ENCODE measurements around the gene HRK. TPM values are rescaled to one million over a fixed set of nuclear protein-coding genes. Genes with fewer than 3 reads are reported as not detected.

Gene HRK
- total and polyA plus RNA-seq, 9 donors, result under 0.01 to 0.30 (median 0.15) TPM; not detected in 3

- H3K9me3 ChIP-seq, result no peaks in the 10 kb centered on the region
- H3K27ac ChIP-seq, result no peak overlapping the region
- WGBS, 3 donors, result 2 to 3% (median 2%) methylated on average over 29 of the region's 29 CpGs
- peaks cover 1% of the 10 kb centered on the region for H3K4me1 ChIP-seq (ENCODE audit: insufficient read depth)
- no peak for DNase-seq
- intact Hi-C loops (cut with DNase I), result no loop called here
- no peaks in the 10 kb centered on the region for H3K27me3 ChIP-seq
- no peak overlapping the region for H3K4me3 ChIP-seq
- no peaks in the 10 kb centered on the region for H3K36me3 ChIP-seq
- no peak for TF ChIP-seq POLR2A (IDR thresholded peaks at IDR 0.05)
- TF ChIP-seq, protein P1, sequence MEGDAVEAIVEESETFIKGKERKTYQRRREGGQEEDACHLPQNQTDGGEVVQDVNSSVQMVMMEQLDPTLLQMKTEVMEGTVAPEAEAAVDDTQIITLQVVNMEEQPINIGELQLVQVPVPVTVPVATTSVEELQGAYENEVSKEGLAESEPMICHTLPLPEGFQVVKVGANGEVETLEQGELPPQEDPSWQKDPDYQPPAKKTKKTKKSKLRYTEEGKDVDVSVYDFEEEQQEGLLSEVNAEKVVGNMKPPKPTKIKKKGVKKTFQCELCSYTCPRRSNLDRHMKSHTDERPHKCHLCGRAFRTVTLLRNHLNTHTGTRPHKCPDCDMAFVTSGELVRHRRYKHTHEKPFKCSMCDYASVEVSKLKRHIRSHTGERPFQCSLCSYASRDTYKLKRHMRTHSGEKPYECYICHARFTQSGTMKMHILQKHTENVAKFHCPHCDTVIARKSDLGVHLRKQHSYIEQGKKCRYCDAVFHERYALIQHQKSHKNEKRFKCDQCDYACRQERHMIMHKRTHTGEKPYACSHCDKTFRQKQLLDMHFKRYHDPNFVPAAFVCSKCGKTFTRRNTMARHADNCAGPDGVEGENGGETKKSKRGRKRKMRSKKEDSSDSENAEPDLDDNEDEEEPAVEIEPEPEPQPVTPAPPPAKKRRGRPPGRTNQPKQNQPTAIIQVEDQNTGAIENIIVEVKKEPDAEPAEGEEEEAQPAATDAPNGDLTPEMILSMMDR (IDR thresholded peaks at IDR 0.05), result no peak
- no peak for TF ChIP-seq EP300 (IDR thresholded peaks at IDR 0.05)
Observed at GRCh38 chr12:116881877-116882507, 751 bp upstream of the HRK start.

GRCh38 chr12:116880817-116881324 is 370 bp downstream of the HRK start:
- peak overlapping the region; percentile 8 for H3K4me3 ChIP-seq
- peak in 2 of 5 donors; percentile 27 to 45 for DNase-seq
- intact Hi-C loops (cut with DNase I), result no loop called here

DNA sequence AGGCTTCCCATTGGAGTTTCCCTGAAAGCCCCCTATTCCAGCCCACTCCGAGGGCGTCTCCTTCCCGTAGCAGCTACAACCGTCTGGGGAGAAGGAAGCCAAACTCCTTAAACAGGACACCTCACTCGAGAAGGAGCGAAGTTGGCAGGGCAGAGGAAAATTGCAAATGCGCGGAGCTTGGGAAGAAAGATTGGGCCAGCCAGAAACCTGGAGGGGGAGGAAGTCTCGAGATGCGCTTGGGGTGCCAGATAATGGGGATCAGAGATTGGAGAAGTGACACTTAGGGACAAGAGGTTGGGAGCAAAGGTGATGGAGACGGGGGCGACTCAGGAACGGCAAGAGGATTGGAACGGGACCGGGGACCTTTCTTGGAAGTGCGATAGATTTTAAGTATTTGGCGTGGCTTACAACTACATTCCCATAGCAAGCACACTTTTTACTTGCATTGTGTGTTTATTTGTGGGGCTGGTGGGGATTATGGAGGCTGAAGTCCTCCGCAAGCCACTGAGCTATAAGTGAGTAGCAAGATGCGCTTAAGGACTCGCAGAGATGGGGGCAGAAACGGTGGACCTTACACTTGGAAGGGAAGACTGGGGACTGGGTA is 926 bp downstream of the HRK start:
- WGBS, 3 donors, result 2 to 3% (median 2%) methylated on average over 21 of the region's 21 CpGs
- no peak overlapping the region for H3K4me3 ChIP-seq
- no peaks in the 10 kb centered on the region for H3K27me3 ChIP-seq
- H3K9me3 ChIP-seq, result no peaks in the 10 kb centered on the region
- H3K4me1 ChIP-seq (ENCODE audit: insufficient read depth), result peaks cover 1% of the 10 kb centered on the region
- H3K36me3 ChIP-seq, result no peaks in the 10 kb centered on the region
- intact Hi-C loops (cut with DNase I), result no loop called here
- H3K27ac ChIP-seq, result no peak overlapping the region
- DNase-seq, result no peak
- TF ChIP-seq POLR2A (IDR thresholded peaks at IDR 0.05), result no peak

More at GRCh38 chr12:116880817-116881324, 370 bp downstream of the HRK start:
- TF ChIP-seq EP300 (IDR thresholded peaks at IDR 0.05) (no peak), POLR2A (IDR thresholded peaks at IDR 0.05) (no peak)
- TF ChIP-seq, protein P1 (IDR thresholded peaks at IDR 0.05), result no peak
- no peaks in the 10 kb centered on the region for H3K36me3 ChIP-seq
- H3K27me3 ChIP-seq, result no peaks in the 10 kb centered on the region
- 1% methylated on average over 30 to 65 of the region's 65 CpGs for WGBS, 3 donors
- H3K9me3 ChIP-seq, result no peaks in the 10 kb centered on the region
- no peak overlapping the region for H3K27ac ChIP-seq
- peaks cover 1% of the 10 kb centered on the region for H3K4me1 ChIP-seq (ENCODE audit: insufficient read depth)

DNA sequence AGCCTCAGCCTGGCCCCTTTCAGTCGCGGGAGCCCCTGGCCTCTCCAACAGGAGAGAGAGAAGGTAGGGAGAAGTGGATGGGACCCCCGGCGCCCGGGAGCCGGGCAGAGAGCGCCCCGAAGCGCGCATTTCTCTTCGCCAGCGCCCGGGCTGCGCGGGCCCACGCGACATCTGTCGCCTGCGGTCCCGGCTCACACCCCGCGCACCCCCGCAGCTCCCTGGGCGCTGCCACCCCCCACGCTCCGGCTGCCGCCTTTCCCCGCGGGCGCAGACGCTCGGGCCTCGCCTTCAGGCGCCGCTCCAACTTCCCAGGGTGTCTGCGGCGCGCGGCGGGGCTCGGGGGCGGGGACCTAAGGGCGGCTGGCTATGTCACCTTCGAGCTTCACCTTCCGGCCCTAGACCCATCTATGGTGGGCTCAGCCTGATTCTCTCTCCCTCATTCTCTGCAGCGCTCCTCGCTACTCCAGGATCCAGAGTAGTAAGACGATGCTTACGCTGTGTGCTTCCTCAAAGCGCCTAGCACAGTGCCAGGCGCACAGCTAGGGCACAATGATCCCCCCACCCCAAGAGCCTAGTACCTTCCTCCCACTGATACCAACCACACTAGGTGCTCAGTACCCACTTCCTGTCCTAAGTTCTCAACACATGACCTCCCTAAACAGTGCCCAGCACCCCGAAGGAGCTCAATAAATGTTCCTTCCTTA is 1.6 kb downstream of the HRK start:
- Histone ChIP-seq H3K4me1 (ENCODE audit: insufficient read depth) (peaks cover 1% of the 10 kb centered on the region), H3K27me3 (no peaks in the 10 kb centered on the region), H3K9me3 (peaks cover 0 to 2% of the 10 kb centered on the region in 2 donors), H3K36me3 (no peaks in the 10 kb centered on the region), H3K27ac (no peak overlapping the region), H3K4me3 (no peak overlapping the region)
- no peak for DNase-seq
- TF ChIP-seq EP300 (IDR thresholded peaks at IDR 0.05) (no peak), POLR2A (IDR thresholded peaks at IDR 0.05) (no peak)
- TF ChIP-seq, protein P1 (IDR thresholded peaks at IDR 0.05), result no peak
- intact Hi-C loops (cut with DNase I), result no loop called here
- 2 to 3% (median 2%) methylated on average over 40 to 52 of the region's 52 CpGs for WGBS, 3 donors
